Measurements from ENCODE around the gene SSTR3. TPM values are rescaled to one million over a fixed set of nuclear protein-coding genes. Genes with fewer than 3 reads are reported as not detected.

Gene SSTR3
- total RNA-seq, 1 donor from 2014 or later = 0.09 TPM

DNA sequence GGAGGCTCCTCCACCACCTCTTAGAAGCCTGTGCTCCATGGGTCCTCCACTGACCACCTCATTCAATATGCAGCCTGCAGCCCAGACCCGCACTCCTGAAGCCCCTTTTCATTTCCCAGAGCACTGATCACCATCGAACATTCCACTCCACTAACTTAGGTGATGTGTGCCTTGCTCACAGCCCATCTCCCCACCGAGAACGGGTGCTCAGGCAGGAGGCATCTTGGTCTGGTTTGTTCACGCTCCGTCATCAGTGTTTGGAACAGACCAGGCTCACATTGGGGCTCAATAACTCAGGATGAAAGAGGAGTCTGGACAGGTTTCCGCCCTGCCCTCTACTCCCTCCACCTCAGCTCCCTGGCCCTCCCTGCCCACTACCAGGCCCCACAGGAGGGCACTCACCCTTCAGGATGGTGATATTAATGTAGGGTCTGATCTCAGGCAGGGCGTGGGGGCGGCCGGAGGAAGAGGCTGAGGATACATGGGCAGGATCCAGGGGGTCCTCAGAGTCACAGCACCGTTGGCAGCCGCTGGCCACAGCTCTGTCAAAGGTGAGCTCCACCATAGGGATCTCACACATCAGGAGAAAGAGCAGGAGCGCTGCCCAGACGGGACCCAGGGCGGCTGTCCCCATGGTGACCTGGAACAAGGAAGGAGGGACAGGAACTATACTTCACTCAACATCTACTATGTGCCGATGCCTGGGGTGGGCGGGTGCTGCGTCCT, 27.3 kb downstream of the SSTR3 start:
- H3K27me3 Mint-ChIP-seq (ENCODE audit: low read depth) = no peaks in the 10 kb centered on the region
- no peak for TF ChIP-seq CTCF (conservative IDR thresholded peaks at IDR 0.05)
- H3K27ac Mint-ChIP-seq (ENCODE audit: unreplicated experiment) = peak overlapping the region; percentile 54
- H3K4me1 Mint-ChIP-seq = peaks cover 31% of the 10 kb centered on the region
- H3K36me3 Mint-ChIP-seq (ENCODE audit: low read depth) = peaks cover 2% of the 10 kb centered on the region
- DNase-seq (ENCODE audit: low read depth, low spot score) = no peak
- no peaks in the 10 kb centered on the region for H3K9me3 Mint-ChIP-seq
- no peak overlapping the region for H3K4me3 Mint-ChIP-seq

- no peak for DNase-seq (ENCODE audit: low read depth, low spot score)
- no peaks in the 10 kb centered on the region for H3K27me3 Mint-ChIP-seq (ENCODE audit: low read depth)
- no peak overlapping the region for H3K4me3 Mint-ChIP-seq
- H3K27ac Mint-ChIP-seq (ENCODE audit: unreplicated experiment) = no peak overlapping the region
- peaks cover 30% of the 10 kb centered on the region for H3K4me1 Mint-ChIP-seq
- H3K9me3 Mint-ChIP-seq = no peaks in the 10 kb centered on the region
- H3K36me3 Mint-ChIP-seq (ENCODE audit: low read depth) = peaks cover under 1% of the 10 kb centered on the region
- TF ChIP-seq CTCF (conservative IDR thresholded peaks at IDR 0.05) = no peak
Measured at GRCh38 chr22:37184380-37184755, 27.9 kb downstream of the SSTR3 start.

- Mint-ChIP-seq H3K4me3 (peak overlapping the region; percentile 27), H3K4me1 (peaks cover 28% of the 10 kb centered on the region), H3K9me3 (no peaks in the 10 kb centered on the region), H3K36me3 (ENCODE audit: low read depth) (no peaks in the 10 kb centered on the region), H3K27me3 (ENCODE audit: low read depth) (no peaks in the 10 kb centered on the region), H3K27ac (ENCODE audit: unreplicated experiment) (no peak overlapping the region)
- no peak for TF ChIP-seq CTCF (conservative IDR thresholded peaks at IDR 0.05)
- DNase-seq (ENCODE audit: low read depth, low spot score) = no peak
Measured at GRCh38 chr22:37183432-37184379, 28.6 kb downstream of the SSTR3 start.

DNA sequence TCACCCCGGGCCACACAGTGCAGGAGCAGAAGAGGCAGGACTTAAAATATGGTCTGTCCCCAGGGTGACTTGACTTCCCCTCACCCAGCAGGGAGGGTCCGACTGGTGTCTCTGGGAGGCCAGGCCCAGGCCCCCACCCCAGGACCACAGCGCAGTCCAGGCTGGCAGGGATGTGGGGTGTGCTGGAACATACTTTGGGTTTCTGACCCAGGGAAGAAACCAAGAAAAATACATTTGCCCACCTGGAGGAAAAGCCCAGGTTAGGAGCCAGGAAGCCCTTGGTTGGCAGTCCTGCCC, 29.4 kb downstream of the SSTR3 start:
- no peak for DNase-seq (ENCODE audit: low read depth, low spot score)
- no peaks in the 10 kb centered on the region for H3K9me3 Mint-ChIP-seq
- H3K4me3 Mint-ChIP-seq = no peak overlapping the region
- H3K27ac Mint-ChIP-seq (ENCODE audit: unreplicated experiment) = no peak overlapping the region
- TF ChIP-seq CTCF (conservative IDR thresholded peaks at IDR 0.05) = no peak
- H3K4me1 Mint-ChIP-seq = peaks cover 28% of the 10 kb centered on the region
- no peaks in the 10 kb centered on the region for H3K36me3 Mint-ChIP-seq (ENCODE audit: low read depth)
- H3K27me3 Mint-ChIP-seq (ENCODE audit: low read depth) = no peaks in the 10 kb centered on the region

GRCh38 chr22:37182101-37182948, 30.0 kb downstream of the SSTR3 start:
- no peak for TF ChIP-seq CTCF (conservative IDR thresholded peaks at IDR 0.05)
- no peak overlapping the region for H3K4me3 Mint-ChIP-seq
- H3K27me3 Mint-ChIP-seq (ENCODE audit: low read depth) = no peaks in the 10 kb centered on the region
- H3K27ac Mint-ChIP-seq (ENCODE audit: unreplicated experiment) = no peak overlapping the region
- no peaks in the 10 kb centered on the region for H3K9me3 Mint-ChIP-seq
- no peaks in the 10 kb centered on the region for H3K36me3 Mint-ChIP-seq (ENCODE audit: low read depth)
- no peak for DNase-seq (ENCODE audit: low read depth, low spot score)
- peaks cover 28% of the 10 kb centered on the region for H3K4me1 Mint-ChIP-seq

Data from neural crest cell (in vitro differentiated cells).